Psoas muscle (tissue), 8 donors: ENCODE results near the gene RGS12. TPM values are rescaled to one million over a fixed set of nuclear protein-coding genes. Genes with fewer than 3 reads are reported as not detected.

ENCODE experiments used
- ATAC-seq, 4 donors: fragments of 200-7000 bp; cut with Tn5 transposase; one replicate each; pipeline ENCODE4 v1.9.1; 2020; ENCODE audit warnings: moderate library complexity in 3 of 4, mild to moderate bottlenecking in 2 of 4
- DNase-seq, 2 donors: peaks; one replicate each; pipeline ENCODE4 v3.0.0-alpha.2; 2020
- H3K27ac ChIP-seq: fragments of 200-600 bp; one replicate; pipeline ENCODE4 v1.8.0; 2022
- H3K27me3 ChIP-seq, 3 donors: fragments of 200-600 bp in 1 of 3; one replicate each; pipeline versions ENCODE4 v1.6.1 to v1.8.0; 2013 to 2022; ENCODE audit warnings: low read length in 2 of 3, mild to moderate bottlenecking in 2 of 3, moderate library complexity in 1 of 3; ENCODE audit not compliant: insufficient read depth in 3 of 3
- H3K36me3 ChIP-seq, 2 donors: fragments of 200-600 bp in 1 of 2; one replicate each; pipeline versions ENCODE4 v1.6.1 to v1.8.0; 2013 to 2022; ENCODE audit warnings: low read depth in 1 of 2, mild to moderate bottlenecking in 1 of 2, moderate library complexity in 1 of 2; ENCODE audit not compliant: insufficient read depth in 1 of 2
- H3K4me1 ChIP-seq: fragments of 200-600 bp; one replicate; pipeline ENCODE4 v1.8.0; 2022
- H3K4me3 ChIP-seq: fragments of 200-600 bp; one replicate; pipeline ENCODE4 v1.8.0; 2022; ENCODE audit warnings: mild to moderate bottlenecking
- H3K9me3 ChIP-seq: fragments of 200-600 bp; one replicate; pipeline ENCODE4 v1.8.0; 2022
- WGBS, 3 donors: extraction: QIAGEN DNeasy Blood & Tissue Kit; methylation state at CpG; one replicate each; pipeline versions ENCODE4 v1.1.6 to v1.1.7; 2013; 5-methylcytosine and 5-hydroxymethylcytosine counted together
- intact Hi-C, 2 donors: fragments of 100-400 bp; cut with DNase I; formaldehyde crosslinking; loops; one replicate each; pipeline versions ENCODE4 v1.11.0 to v1.14.2; 2022
- polyA plus RNA-seq, 3 donors: library from polyadenylated mRNA; stranded (reverse); fragments of 200-250 nt; gene quantifications; one replicate each; pipeline ENCODE4 v1.2.3, GENCODE V29; 2013
- total RNA-seq, 4 donors: library from RNA; stranded (reverse); fragmentation: NEBNext Ultra II Directional in 2 of 4; extraction: Animal tissue kit (Norgen Biotek cat#: 25700) in 2 of 4; gene quantifications; one replicate each; pipeline versions ENCODE4 v1.2.1 to v1.2.4, GENCODE V29; 2021 to 2023
- TF ChIP-seq, protein P1 (sequence below): fragments of 200-600 bp; IDR thresholded peaks from one replicate; pipeline ENCODE4 v1.8.0; 2022; ENCODE audit warnings: antibody characterized with exemption
- donor health status: healthy with polysubstance abuse.
- donor health status: DM: no; HTN: no; CAD: no; lungs with moderate emphysema.
- donor health status: Bipolar disorder and iron deficiency.
- donor health status: healthy.
- donor health status: DM: yes; HTN: yes; CAD: no.
- donor health status: DM: no; HTN: no; CAD: no.
- donor health status: DM: no; HTN: no; CAD: no.
- donor health status: DM: yes; HTN: yes; CAD: no.

RGS12 gene
- total and polyA plus RNA-seq, 7 donors, result 7.5 to 29.0 (median 17.6) TPM

DNA sequence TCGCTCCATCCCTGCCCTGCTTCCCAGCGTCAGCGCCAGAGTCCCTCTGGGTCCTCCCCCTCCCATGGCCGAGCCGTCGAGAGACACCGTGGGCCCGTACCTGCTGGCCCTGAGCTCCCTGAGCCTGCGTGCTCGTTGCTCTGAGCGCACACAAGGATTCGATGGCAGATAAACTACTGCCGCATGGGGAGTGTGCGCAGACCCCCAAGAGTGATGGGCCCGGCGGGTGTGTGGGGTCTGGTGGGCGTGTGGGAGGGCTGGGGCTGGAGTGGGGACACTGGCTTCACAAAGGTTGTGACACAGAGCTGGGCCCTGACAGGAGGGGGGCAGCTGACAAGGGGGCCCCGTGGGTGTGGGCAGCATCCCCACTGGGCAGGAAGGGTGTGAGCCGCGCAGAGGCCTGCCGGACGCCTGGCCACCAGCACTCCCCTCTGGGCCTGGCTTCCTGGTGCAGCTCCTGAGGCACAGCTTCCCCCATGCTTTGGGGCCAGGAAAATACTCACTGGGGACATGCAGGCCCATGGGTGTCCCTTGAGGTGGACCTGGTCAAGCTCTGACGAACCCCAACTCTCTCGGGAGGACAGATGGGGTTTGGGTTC, 4.8 kb upstream of the RGS12 start:
- intact Hi-C loops, result no loop called here
- Histone ChIP-seq H3K9me3 (no peaks in the 10 kb centered on the region), H3K27me3 (no peaks in the 10 kb centered on the region), H3K4me1 (peaks cover 37% of the 10 kb centered on the region), H3K36me3 (no peaks in the 10 kb centered on the region), H3K27ac (no peak overlapping the region), H3K4me3 (no peak overlapping the region)
- 65 to 69% (median 68%) methylated on average over 24 of the region's 24 CpGs for WGBS, 3 donors
- DNase-seq (no peak), ATAC-seq (no peak)
- TF ChIP-seq, protein P1, sequence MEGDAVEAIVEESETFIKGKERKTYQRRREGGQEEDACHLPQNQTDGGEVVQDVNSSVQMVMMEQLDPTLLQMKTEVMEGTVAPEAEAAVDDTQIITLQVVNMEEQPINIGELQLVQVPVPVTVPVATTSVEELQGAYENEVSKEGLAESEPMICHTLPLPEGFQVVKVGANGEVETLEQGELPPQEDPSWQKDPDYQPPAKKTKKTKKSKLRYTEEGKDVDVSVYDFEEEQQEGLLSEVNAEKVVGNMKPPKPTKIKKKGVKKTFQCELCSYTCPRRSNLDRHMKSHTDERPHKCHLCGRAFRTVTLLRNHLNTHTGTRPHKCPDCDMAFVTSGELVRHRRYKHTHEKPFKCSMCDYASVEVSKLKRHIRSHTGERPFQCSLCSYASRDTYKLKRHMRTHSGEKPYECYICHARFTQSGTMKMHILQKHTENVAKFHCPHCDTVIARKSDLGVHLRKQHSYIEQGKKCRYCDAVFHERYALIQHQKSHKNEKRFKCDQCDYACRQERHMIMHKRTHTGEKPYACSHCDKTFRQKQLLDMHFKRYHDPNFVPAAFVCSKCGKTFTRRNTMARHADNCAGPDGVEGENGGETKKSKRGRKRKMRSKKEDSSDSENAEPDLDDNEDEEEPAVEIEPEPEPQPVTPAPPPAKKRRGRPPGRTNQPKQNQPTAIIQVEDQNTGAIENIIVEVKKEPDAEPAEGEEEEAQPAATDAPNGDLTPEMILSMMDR, result no peak

DNA sequence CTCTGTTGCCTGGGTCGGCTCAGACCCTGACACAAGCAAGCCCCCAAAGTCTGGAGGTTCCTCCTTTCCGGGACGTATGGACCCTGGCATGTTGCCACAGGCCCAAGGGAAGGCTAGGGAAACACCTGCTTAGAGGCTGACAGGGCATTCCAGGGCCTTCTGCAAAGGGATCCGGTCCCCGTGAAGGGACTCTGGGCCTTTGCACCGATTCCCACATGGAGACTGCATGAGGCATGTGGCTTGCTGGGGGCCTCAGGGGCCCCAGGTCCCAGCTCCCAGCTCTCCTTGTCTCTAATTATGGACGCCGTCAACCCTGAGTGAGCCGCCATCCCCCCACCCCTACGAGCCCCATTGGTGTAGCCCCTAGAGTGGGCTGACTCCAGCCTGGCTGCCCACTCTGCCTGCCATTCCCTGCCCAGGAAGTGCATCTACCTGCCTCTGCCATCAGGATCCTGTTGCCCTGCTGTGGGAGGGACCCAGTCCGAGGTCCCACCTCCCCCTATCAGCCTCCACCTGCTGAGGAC, 4.2 kb upstream of the RGS12 start:
- Histone ChIP-seq H3K27me3 (no peaks in the 10 kb centered on the region), H3K27ac (no peak overlapping the region), H3K4me1 (peaks cover 37% of the 10 kb centered on the region), H3K9me3 (no peaks in the 10 kb centered on the region), H3K36me3 (no peaks in the 10 kb centered on the region), H3K4me3 (no peak overlapping the region)
- ATAC-seq (no peak), DNase-seq (no peak)
- 58 to 70% (median 62%) methylated on average over 11 of the region's 11 CpGs for WGBS, 3 donors
- intact Hi-C loops, result no loop called here
- TF ChIP-seq, protein P1, result no peak

DNA sequence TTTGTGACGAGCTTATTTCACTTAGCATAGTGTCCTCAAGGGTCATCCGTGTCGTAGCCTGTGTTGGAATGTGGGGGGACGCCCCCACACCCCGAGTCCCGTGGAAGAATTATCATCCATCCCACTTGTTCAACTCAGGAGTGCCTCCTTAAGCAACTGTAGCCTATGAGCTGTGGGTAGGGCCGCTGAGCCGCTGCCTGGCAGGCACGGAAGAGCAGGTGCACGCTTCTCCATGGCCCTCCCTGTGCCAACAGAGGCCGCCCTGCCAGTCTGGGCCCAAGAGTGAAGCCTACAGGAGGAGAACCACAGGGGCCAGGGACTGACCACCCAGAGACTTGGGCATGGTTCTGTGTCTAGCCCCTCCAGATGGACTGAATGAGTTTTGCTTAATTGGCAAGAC, 2.3 kb upstream of the RGS12 start:
- WGBS, 3 donors, result 37 to 49% (median 41%) methylated on average over 11 of the region's 11 CpGs
- peak in 1 of 2 donors; percentile 79 for DNase-seq
- Histone ChIP-seq H3K9me3 (no peaks in the 10 kb centered on the region), H3K4me3 (no peak overlapping the region), H3K27ac (peak overlapping the region; percentile 96), H3K4me1 (peaks cover 39% of the 10 kb centered on the region), H3K36me3 (no peaks in the 10 kb centered on the region), H3K27me3 (no peaks in the 10 kb centered on the region)
- ATAC-seq, result peak; percentile 25 to 56 (median 46)
- intact Hi-C loops, result loop anchor here in 1 of 2 donors (5.0 kb wide), 1 partner anchor 88 kb away; no protein-coding TSS in a partner anchor
- TF ChIP-seq, protein P1, result no peak

DNA sequence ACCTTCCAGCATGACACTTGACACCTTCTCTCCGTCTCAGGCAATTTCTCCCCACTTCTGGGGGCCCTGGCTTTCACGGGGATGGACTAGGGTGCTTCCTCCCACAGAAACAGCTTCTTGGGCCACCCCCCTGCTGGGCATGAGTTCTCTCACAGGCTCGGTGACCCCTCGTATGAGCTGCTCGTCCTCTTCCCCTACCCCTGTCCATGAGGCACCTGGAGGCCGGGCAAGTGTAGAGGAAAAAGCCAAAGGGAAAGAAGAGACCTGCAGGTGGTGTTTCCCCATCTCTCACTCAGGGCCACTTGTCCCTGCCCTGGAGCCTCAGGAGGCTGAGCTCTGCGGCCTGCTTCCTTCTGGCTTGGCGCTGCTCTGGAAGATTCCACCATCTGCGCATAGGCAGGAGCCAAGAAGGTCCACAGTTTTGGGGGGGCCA, 1.9 kb upstream of the RGS12 start:
- 76 to 89% (median 77%) methylated on average over 8 to 9 of the region's 9 CpGs for WGBS, 3 donors

More for the DNA sequence above, 1.9 kb upstream of the RGS12 start:
- Histone ChIP-seq H3K4me1 (peaks cover 35% of the 10 kb centered on the region), H3K4me3 (peak overlapping the region; percentile 88), H3K27ac (peak overlapping the region; percentile 96), H3K9me3 (no peaks in the 10 kb centered on the region), H3K36me3 (no peaks in the 10 kb centered on the region), H3K27me3 (no peaks in the 10 kb centered on the region)
- ATAC-seq, result no peak
- TF ChIP-seq, protein P1, result no peak
- no peak for DNase-seq
- intact Hi-C loops, result loop anchor here in 1 of 2 donors (5.0 kb wide), 1 partner anchor 89 kb away; no protein-coding TSS in a partner anchor
